T1000 (cell line): ENCODE results near the gene SORCS2.

Experiments used
- DNase-seq: peaks from one replicate; lab custom pipeline; 2025; ENCODE audit warnings: mixed read lengths; lab: John Stamatoyannopoulos, UW

The SORCS2 gene

DNA sequence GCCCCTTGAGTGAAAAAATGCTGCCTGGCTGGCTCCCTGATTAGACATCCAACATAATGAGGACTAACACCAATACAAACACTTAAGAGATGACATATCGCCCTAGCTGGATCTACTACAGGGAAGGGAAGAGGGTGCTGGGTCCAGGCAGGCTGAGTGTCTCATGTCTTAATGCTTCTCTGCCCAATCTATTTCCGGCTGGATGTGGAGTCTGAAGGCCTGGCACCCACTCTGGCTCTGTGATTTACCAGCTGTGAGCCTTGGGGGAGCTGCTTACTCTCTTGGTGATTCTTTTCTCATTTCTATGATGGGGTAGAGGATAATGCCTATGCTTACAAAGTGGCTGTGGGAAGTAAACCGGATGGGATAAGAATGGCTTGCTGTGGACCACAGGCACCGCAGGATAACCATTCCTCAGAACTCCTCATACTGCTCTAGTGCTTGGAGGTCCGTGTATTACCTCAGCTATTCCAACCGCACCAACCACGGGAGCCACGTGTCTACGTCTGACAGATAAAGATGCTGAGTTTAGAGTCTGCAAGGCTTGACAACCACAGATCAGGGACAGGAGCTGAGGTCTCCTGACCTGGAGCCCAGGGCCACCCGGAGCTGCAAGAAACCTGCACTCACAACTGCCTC is 585.7 kb downstream of the SORCS2 start:
- DNase-seq = no peak

DNA sequence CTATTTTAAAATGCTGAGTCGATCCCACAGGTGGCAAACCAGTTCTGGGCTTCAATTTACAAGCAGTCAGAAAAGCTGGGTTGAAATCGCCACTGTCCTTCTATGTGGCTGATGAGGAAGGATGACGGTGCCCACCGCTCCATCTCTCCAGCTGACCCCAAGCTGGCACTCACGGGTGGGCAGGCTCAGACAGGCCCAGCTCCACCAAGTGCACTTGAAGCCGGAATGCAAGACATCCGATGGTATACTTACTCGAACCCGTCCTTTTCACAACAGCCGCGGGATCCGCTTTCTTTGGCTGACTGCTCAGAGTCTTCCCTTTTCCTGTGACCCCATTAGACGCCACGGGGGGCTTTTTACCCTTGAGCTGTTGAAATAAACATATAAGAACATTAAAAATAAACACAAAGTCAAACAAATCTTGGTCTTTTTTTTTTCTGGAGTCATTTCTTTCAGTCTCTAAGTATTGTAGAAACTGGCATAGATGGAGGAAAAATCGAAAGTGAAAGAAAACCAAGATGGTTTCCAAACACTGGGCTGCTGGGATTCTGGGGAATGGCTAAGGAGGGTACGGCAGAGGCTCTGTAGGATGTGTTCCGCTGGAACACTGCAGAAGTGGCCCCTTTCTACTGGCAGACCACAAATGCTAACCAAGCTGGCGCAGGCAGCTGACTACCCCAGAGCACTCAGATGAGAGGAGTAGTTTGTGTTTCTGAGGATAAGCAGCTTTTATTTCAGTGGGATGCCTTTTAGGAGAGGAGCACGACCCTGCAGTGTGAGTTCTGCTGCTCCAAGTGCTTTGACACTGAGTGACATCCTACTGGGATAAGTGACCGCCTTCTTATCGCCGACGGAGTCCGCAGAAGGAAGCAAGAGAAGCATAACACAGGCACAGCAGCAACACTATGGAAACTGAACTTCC is 586.4 kb downstream of the SORCS2 start:
- no peak for DNase-seq

- no peak for DNase-seq
Observed at GRCh38 chr4:7779432-7779768, 587.1 kb downstream of the SORCS2 start.

GRCh38 chr4:7780751-7781348 is 588.5 kb downstream of the SORCS2 start:
- DNase-seq = no peak

DNA sequence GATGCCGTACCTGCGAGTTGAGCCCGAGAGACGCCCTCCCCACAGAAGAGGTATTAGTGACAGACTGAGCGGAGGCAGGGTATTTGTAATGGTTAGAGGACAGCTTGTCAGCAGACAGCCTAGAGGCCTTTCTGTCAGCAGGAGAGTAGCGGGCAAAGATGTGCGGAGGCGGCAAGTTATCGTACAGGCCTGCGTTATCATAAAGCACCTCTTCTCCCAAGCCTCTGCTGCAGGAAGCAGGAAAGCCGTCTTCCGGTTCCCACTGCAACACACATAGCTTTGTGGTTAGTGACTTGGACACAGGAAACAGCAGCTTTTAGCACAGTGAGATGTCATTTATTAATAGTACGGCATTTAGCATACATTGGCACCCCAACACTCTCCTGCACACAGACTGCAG is 589.0 kb downstream of the SORCS2 start:
- no peak for DNase-seq

DNA sequence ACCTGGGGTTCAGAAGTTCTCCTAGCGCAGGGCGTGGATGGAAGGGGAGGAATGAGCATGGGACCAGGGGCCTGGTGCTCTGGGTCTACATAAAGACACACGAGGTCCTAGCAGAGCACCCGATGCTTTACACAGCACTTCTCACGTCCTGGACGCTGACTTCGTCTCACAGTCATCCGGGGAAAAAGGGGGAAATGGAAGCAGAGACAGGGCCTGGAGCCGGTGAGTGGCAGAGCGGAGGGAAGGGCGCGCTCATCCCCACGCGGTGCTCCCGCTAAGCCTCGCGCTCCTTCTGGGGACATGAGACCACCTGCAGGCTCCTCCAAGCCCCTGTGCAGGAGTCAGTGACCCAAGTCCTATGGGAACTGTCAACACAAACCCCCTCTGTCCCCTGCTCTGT is 589.7 kb downstream of the SORCS2 start:
- no peak for DNase-seq

DNA sequence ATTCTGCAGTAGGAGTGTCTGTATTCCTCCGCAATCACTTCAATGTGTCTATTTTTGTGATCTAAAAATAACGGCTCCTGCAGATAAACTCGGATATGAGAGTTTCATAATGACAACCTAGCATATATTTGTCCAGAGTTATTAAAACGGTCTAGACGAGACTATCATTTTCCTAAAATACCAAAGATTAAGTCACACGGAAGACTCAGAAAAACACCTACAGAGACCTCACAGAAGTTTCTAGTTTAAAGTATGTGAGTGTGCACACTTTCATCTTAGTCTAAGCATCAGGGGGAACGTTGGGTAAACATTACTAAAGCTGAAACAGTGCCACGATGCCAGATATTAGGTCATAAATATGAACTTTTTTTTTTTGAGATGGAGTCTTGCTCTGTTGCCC is 590.4 kb downstream of the SORCS2 start:
- no peak for DNase-seq

DNA sequence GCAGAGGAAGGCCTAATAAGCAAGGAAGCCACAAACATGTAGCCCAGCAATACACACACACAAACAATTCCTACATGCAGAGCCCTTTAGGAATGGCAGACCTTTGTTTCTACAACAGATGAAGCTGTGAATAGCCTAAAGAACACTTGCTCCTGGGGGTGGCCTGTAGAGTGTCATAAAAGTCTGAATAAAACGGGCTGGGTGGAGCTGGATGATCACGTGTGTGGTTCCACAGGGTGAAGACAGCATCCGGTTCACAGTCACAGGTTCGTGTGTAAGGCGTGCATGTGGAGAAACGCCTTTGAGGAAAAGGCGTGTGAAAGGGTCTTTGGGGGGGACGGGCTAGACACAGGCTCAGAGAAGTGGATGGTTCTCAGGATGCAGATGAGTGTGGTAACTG is 591.2 kb downstream of the SORCS2 start:
- DNase-seq = no peak

GRCh38 chr4:7784131-7784870 is 592.0 kb downstream of the SORCS2 start:
- no peak for DNase-seq

DNA sequence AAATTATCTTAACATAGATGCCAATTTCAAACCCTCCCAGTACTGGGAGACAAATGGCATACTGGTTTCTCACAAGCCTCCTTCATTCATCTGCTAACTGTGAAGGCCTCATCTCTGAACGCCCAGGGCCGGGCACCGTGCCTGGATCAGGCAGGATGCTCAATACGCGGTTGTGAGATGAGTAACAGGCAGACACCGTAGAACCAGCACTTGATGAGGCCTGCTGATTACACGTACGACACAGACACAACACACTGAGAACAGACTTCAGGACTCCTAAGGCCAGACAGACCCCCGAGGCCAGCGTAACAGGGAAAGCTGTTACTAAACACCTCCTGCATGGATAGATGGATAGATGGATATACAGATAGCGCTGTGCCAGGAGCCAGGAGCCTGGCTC is 592.7 kb downstream of the SORCS2 start:
- DNase-seq = no peak

GRCh38 chr4:7786040-7786439 is 593.7 kb downstream of the SORCS2 start:
- DNase-seq = no peak

GRCh38 chr4:7786517-7786916 is 594.2 kb downstream of the SORCS2 start:
- no peak for DNase-seq

GRCh38 chr4:7787067-7787466 is 594.7 kb downstream of the SORCS2 start:
- no peak for DNase-seq

- no peak for DNase-seq
Observed at GRCh38 chr4:7787681-7788141, 595.4 kb downstream of the SORCS2 start.

DNA sequence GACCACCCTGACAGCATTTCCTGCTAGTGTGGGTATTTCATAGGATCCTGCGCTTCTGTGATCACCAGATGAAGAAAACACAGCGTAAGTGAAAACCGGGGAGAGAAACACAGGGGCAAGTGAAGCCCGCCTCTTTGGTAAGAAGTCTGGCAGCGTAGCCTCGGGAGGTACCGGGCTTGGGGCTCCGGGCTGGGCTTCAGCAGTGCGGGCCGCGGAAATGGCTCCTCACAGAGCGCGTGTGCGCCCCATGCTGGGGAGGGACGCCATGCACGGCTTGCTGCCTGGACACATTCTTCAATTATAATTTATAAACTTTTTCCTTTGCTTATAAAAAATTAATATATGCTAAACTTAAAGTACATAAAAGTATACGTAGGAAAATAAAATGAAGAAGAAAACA is 595.9 kb downstream of the SORCS2 start:
- DNase-seq = no peak

GRCh38 chr4:7788694-7789425 is 596.5 kb downstream of the SORCS2 start:
- DNase-seq = no peak

- DNase-seq = no peak
Observed at GRCh38 chr4:7790023-7790422, 597.7 kb downstream of the SORCS2 start.

GRCh38 chr4:7790999-7791398 is 598.7 kb downstream of the SORCS2 start:
- DNase-seq = no peak
